ENCODE measurements around the gene PTMA.

Gene PTMA

GRCh38 chr2:231677632-231678104, 30.7 kb upstream of the PTMA start:
- peak; percentile 68 for DNase-seq

DNA sequence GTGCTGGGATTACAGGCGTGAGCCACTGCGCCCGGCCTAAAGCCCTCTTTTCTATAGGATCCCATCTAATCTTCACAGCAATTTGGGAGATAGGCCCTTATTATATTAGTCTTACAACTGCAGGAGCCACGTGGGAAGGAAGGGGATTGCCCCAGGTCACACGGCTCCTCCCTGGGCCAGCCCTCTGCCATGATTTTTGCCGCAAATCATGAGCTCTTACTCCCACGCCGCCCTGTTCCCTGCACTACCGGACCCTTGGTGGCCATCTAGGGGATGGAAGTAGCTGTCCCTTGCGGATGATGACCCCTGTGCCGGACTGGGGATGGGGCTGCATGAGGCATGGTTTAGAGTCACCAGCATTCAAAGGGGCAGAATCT, 28.4 kb upstream of the PTMA start:
- DNase-seq, result no peak

DNA sequence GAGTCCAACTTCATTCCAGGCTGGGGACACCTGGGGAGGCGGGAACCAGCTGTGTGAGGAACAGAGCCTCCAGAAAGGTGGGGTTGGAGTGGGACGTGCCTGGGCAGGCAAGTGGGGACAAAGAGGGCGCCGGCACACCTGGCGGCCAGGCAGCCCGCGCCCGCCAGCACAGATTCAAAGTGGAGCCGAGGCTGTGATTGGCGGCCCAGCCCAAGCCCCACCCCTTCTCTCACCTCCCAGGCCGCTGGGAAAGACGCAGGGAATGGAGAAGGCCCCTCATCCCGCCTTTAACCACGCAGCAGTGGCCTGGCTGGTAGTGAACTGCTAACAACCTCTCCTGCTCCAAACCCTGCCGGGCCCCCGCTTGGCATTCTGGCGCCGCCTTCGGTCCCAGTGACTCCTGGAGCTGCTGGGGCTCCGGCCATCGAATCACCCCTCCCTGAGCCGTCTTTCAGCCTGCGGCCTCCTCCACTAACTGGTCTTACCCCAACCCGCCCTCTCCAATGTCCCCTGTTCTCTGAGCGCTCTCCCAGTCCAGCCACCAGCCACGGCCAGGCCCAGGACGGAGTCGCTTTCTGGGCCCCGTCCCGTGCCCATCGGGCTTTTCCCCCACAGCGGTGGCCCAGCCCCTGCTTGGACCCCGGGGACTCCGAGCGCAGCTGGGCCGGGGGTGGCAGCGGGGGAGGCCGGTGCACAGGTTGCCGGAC, 27.9 kb upstream of the PTMA start:
- DNase-seq, result no peak

DNA sequence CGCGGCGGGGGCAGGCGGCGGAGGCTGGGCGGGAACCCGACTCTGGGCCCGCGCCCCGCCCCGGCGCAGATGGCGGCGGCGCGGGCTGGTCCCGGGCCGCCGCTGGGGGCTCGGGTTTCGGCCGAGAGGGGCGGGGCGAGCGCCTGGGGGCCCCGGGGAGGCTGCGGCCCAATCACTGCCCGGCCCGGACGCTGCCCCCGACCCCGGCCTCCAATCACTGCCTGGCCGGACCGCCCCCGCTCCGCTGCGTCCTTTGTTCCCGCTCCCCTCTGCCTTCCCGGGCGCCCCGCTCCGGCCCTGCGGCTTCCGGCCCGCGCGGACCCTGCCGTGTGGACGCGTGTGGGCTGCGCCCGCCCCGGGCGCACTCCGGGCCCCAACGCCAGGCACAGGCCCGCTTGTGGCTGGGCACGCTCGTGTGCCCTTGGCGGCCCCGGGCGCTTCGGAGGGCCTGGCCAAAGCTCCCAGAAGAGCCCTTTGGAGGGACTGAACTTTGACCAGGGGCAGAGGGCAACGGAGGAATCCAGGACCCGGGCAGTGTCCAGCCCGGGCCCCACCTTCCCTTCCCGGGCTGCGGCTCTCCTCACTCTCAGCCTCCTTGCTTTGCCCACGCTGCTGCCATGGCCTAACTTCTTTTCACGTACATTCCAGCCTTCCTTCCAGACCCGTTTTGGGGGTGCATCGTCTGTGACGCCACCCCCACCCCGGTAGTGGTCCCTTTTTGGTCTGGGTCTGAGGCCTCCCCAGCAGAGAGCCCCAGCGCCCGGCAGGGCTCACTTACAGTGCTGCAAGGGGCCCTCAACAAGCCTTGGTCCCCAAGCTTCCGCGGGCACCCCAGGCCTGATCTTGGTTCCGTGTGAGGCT, 27.1 kb upstream of the PTMA start:
- DNase-seq, result no peak

- peak; percentile 29 for DNase-seq
Observed at GRCh38 chr2:231682603-231683291, 25.6 kb upstream of the PTMA start.

DNA sequence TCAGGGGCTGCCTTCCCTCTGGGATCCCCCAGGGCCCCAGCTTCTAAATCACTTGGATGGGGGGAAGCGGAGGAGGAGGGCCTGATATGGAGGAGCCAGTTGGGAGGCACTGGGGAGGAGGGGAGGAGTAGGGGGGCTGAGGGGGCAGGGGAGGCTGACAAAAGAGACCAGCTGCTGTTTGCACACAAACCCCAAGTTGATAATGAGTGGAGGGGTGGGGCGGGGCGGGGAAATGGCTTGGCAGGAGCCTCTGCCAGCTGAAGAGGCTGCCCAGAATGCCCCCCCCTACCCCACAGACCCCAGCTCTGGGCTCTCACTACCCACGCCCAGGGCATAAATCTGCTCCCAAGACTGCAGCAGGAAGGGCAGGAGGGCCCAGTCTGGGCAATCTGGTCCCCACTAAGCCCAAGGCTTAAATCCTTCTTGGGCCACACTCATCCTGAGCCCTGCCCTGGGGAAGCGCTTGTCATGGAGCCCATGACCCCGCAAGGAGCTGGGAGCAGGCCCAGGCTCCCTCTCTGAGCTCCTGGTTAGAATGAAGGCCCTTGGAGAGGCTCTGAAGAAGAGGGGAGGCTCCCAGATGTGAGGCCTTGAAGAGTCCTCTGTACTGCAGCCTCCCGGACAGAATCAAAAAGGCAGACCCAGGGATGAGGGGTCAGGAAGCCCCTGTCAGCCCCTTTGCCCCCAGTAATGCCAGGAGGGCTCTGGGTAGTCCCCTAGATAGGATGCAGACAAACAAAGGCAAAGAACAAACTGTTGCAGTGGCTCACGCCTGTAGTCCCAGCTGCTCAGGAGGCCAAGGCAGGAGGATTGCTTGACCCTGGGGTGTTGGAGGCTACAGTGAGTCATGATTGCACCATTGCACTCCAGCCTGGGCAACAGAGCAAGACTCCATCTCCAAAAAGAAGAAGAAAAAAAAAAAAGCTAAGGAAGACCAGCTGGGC, 24.8 kb upstream of the PTMA start:
- DNase-seq, result peak; percentile 53

DNA sequence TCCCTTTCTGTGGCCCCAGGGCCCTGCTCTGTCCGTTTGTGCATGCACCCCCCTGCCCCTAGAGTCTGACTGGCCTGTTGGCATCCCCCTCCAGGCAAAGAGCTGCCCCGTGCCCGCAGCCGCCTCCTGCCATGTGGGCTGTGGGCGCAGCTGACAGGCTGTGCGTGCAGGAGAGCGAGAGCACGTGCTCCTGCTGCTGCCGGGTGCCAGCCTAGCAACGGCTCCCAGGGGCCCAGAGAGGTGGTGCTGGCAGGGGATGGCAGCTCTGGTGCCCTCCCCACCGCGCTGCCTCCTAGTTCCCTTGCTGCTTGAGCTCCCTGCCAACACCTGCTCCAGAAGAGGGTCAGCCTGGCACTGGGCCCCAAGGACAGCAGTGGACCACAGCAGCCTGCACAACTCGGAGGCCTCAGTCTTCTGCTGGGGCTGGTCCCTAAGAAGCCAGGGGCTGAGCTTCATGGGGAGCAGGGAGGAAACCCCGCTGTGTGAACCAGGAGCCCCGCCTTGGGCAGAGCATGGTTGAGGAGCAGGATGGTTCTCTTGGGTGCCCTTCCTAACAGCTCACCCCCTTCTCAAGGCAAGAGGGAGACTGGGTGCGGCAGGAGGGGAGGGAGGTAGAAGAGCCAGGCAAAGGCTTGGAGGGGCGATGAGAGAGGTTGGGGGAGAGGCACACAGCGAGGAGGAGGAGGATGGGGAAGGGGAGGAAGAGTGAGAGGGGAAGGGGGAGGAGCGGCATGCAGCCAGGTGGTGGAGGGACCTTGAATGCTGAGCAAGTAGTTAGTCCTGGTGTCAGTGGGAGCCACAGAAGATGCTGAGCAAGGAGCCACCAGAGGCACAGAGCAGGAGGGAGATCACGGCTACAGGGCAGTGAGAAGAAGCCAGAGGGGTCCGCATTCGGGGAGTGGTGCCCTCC, 23.8 kb upstream of the PTMA start:
- peak; percentile 87 for DNase-seq

DNA sequence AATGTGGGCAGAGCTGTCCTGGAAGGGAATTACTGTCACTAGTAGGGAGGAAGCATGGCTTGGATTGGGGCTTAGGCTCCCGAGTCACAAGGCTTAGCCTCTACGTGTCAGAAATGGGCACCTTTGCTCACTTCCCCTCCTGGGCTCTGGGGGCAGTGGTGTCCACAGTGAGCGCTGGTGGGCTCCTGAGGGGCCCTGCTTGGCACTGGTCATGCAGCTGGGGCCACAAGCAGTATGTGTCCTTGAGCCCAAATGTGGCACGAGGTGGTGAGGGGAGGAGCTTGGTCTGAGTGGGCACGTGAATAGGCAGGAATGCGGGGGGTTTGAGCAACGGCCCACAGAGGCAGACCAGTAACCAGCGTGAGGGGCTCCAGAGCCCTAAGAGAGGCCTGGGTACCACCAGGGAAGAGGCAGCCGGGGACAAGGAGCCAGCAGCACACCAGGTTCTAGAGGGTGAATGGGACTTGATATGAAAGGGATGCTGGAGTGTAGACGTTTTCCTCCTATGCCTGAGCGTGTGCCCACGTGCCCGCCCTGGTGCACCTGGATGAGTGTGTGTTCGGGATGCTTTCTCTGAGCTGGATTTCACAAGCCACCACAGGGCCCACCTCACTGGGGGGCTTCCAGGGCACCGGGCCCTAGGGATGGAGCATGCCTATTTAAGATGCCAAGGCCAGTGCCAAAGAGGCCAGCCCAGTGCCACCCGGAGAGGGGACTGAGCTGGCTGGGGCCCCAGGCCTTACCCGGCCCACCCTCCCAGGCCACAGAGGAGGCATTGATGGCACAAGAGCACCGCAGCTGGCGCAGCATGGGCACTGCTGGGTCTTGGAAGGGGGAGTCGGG, 22.8 kb upstream of the PTMA start:
- DNase-seq, result peak; percentile 19

DNA sequence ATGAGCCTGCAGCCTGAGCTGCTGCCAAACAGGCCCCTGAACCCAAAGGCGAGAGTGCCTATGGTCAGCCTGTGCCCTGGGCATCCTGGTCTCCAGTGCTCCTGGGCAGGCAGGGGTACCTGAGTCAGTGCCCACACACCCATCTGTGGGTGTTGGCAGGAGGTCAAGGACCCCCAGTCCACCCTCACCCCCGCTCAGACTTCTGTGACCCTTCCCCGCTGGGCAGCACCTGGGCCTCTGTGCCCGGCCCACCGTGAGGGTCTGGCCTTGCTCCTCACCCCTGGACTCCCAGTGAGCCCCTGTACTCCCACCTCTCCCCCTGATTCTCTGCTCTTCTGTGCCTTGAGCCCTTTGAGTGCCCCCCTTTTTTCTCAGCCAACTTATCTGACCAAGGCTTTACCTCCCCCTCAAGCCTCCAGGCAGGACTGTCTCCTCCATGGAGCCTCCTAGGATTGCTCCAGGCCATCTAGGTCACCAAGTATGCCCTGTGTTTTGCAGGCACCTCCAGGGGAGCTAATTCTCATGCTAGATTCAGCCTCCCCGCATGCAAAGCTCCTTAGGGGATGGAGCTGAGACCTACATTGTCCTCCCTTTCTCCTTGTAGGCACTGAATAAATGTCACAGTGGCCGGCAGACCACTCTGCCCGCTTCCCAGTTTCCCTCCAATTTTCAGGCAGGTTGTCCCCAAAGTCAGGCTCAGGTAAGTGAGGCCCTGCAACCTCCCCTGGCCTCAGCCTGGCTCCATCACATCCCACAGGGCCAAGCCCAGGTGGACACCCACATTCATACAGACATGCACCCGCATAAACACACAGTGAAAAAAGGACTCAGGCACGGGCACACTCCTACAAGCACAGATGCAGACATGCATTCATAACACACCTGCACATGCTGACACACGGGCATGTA, 21.9 kb upstream of the PTMA start:
- DNase-seq, result no peak

DNA sequence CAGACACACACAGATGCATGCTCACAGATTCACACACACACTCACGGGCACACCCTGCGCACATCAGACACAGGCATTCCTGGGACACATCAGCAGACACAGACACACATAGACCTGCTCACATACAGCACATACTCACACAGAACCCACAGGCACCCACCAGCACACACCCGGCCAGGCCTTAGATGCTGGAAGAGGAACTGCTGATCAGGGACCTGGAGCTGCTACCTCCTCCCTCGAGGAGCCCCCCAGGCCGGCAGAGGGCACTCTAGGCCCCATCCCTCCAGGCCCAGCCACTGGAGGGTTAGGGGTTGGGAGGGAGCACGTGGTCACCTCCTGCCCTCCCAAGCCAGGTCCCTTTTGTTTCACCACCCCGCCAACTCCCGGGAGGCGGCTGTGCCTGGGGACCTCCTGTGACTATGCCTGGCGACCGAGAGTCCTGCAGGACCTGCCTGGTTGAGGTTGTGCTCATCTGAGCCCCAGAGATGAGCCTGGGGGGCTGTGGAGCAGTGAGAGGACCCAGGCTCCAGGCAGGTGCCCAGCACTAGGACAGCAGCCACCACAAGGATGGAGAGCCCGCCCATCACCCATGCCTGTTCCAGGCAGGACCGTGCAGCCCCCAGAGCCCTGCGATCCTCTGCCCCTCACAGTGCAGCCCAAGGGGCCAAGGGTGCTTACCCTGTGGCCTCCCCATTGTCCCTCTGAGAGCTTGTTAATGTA, 21.0 kb upstream of the PTMA start:
- DNase-seq, result peak; percentile 43

DNA sequence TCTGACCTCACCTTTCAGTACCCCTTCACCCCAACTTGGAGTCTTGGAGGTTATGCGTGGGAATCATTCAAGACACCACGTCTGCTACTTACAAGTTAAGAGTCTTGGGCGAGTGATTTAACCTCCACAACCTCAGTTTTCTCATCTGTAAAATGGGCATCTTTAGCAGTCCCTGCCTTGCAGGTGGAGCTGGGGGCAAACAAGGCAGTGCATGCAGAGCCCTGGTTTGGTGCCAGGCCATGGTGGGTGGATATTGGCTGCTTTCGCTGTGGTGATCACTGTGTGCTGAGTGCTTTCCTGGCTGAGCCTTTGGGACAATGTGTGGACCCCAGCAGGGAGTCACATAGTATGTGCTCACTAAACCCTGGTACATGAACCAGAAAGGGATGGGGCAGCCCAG, 20.4 kb upstream of the PTMA start:
- DNase-seq, result no peak

DNA sequence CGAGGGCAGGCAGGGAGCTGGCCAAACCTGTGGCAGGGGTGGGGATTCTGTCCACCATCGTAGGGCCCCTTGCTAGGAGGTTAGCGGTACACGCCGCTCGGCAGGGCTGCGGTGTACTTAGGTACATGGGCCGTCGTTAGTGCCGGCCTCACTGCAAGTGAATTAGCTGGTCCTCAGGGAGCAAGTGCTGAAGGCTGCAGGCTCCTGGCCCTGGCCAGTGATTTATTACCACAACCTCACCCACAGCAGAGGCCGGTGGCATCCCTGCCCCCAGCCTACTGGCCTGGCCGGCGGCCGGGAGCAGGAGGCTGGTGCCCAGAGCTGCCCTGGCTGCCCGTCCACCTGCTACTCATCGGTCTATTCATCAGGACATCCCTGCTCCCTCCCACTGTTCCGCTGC, 19.6 kb upstream of the PTMA start:
- no peak for DNase-seq

- no peak for DNase-seq
Observed at GRCh38 chr2:231689124-231689893, 19.0 kb upstream of the PTMA start.

GRCh38 chr2:231691251-231691772, 17.0 kb upstream of the PTMA start:
- DNase-seq, result no peak

DNA sequence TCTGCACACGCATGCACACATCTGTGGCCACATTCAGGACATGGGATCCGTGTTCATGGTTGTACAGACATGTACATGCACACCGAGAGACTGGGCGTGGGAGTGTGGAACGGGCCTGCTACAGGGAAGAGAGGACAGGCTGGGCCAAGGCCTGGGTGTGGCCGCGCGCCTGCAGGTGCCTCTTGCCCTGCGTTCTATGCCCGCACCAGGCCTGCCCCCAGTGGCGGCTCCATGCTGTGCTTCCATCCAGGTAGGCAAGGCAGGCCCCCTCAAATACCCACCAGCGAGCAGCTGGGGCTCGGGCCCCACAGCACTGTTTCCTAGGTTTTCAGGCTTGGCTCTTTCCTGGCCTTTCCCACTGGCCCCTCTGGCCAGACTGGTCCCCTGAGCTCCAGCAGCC, 15.5 kb upstream of the PTMA start:
- no peak for DNase-seq

DNA sequence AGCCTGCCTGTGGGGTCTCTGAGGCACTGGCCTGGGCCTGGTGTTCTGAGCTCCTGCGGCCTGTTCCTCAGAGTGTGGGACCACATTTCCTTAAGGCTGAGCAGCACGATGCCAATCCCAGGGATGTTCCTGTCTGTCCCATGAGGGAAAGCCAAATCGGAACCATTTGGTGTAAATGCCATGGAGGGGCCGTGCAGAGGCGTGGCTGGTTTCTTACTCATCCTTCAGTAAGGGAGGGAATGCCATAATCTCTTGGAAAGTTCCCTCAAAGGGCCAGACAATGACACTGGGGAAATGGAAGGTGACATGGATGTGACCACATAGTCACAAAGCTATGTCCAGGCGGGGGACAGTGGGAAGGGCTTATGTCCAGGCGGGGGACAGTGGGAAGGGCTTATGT, 14.4 kb upstream of the PTMA start:
- no peak for DNase-seq

GRCh38 chr2:231696004-231696367, 12.3 kb upstream of the PTMA start:
- no peak for DNase-seq

DNA sequence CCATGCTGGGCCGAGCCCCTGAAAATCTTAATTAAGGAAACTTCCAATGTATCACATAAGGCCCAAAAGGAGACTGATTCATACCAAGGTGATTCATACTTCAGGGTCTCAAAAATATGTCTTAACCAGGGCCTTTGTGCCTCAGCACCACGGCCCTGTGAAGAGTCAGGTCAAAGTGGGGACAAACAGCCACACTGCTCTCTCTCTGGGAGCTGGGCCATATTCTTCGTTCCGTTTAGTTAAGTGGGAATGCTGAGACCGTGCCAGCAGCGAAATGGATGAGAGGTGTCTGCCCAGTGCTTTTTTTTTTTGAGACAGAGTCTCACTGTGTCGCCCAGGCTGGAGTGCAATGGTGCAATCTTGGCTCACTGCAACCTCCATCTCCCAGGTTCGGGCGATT, 9.3 kb upstream of the PTMA start:
- DNase-seq, result peak; percentile 42

All from NCI-H1092 treated with DMSO at 0.1 percent for 48 hours (cell line).